Keratinocyte (primary cell): ENCODE results near the gene WNT3.

Experiments
- CTCF ChIP-seq, 3 experiments: IDR thresholded peaks in 1 of 3; conservative IDR thresholded peaks in 1 of 3; optimal IDR thresholded peaks in 1 of 3; 2 replicates in 2 of 3; 3 replicates in 1 of 3; pipeline versions ENCODE3 to v1.5.1; 2011; ENCODE audit warnings: low read length in 3 of 3, mild to moderate bottlenecking in 3 of 3, moderate library complexity in 2 of 3, control low read depth in 1 of 3, inconsistent platforms in 1 of 3; ENCODE audit not compliant: insufficient read depth in 2 of 3; ENCODE audit errors: extremely low read depth in 1 of 3
- EZH2 ChIP-seq: IDR thresholded peaks from one replicate; pipeline ENCODE4 v1.6.1; 2012; ENCODE audit warnings: inconsistent platforms, mild to moderate bottlenecking, low read length, moderate library complexity

GRCh38 chr17:46802800-46803199 is 15.7 kb downstream of the WNT3 start:
- TF ChIP-seq CTCF (optimal IDR thresholded peaks at IDR 0.05 in 1 of 3, IDR thresholded peaks at IDR 0.05 in 1 of 3, conservative IDR thresholded peaks at IDR 0.05 in 1 of 3; ENCODE audit: extremely low read depth in 1 of 3, insufficient read depth in 2 of 3, low read length in 3 of 3), result no peak
- no peak for TF ChIP-seq EZH2
